Measurements from ENCODE around the gene YAP1. TPM values are rescaled to one million over a fixed set of nuclear protein-coding genes. Genes with fewer than 3 reads are reported as not detected.
A peak's percentile ranks its signal among the peaks of the same experiment; 100 is the strongest.

Gene YAP1
- total and polyA plus RNA-seq, 2 experiments from 2014 or later = 11.9 to 136 TPM

DNA sequence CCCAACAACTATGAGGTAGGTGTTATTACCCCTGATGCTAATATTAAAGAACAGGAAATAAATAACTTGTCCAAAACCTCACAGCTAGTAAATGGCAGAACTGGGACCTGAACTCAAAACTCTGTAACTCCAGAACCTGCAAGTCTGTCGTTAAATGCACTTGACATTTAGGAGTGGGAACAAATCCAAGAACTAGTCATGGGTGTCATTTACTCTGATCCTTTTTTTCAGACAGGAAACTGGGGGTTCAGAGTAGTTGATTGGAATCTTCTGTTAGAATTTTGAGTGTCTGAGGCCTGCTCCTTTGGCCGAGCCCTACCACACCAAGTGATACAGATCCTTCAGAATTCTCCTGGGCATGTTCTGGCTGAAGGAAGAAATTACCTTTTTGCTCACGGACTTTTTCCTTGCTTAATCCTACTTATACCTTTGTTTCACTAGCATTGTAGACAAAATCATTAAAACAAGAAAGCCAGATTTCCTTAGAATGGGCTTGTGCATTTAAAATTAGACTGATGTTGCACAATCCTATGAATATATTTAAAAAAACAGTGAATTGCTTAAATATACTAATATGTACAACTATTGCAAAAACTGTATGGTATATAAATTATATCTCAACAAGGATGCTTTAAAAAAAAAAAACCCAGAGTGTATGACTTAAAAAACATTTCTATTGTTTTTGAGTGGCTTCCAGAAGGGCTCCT, 1.4 kb upstream of the YAP1 start:
- no peaks in the 10 kb centered on the region for H4K20me1 ChIP-seq (ENCODE audit: insufficient read depth)
- no peaks in the 10 kb centered on the region for H3K9me3 ChIP-seq (ENCODE audit: low read depth)
- DNase-seq = no peak
- peak overlapping the region; percentile 95 for H2AFZ ChIP-seq
- H3K9ac ChIP-seq = peak overlapping the region; percentile 92
- H3K36me3 ChIP-seq (ENCODE audit: low read depth) = no peaks in the 10 kb centered on the region
- WGBS, 2 experiments (ENCODE audit: low coverage in 1 of 2, low lambda C conversion rate in 2 of 2, missing lambda C conversion rate in 2 of 2) = 64 to 73% methylated on average over 3 of the region's 3 CpGs
- H3F3A ChIP-seq (ENCODE audit: insufficient read depth) = peaks cover 32% of the 10 kb centered on the region
- H3K4me2 ChIP-seq (ENCODE audit: unreplicated experiment) = peak overlapping the region; percentile 88
- TF ChIP-seq EZH2phosphoT487 (IDR thresholded peaks at IDR 0.05; ENCODE audit: insufficient read depth, low read depth) = no peak
- no peak for TF ChIP-seq EZH2 (IDR thresholded peaks at IDR 0.05; ENCODE audit: insufficient read depth, poor library complexity, severe bottlenecking)
- peaks cover 12% of the 10 kb centered on the region for H3K4me1 ChIP-seq (ENCODE audit: insufficient read depth)
- H3K79me2 ChIP-seq (ENCODE audit: insufficient read depth) = peaks cover 48% of the 10 kb centered on the region
- no peaks in the 10 kb centered on the region for H3K9me2 ChIP-seq (ENCODE audit: insufficient read depth)
- H3K27me3 ChIP-seq (replicated peaks; ENCODE audit: insufficient read depth) = no peaks in the 10 kb centered on the region
- in situ Hi-C loops (cut with MboI) = no loop called here
- H3K27ac ChIP-seq = peak overlapping the region; percentile 92
- peak overlapping the region; percentile 84 for H3K4me3 ChIP-seq

DNA sequence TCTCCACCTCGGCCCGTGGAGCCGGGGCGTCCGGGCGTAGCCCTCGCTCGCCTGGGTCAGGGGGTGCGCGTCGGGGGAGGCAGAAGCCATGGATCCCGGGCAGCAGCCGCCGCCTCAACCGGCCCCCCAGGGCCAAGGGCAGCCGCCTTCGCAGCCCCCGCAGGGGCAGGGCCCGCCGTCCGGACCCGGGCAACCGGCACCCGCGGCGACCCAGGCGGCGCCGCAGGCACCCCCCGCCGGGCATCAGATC, 439 bp downstream of the YAP1 start:
- H3K4me2 ChIP-seq (ENCODE audit: unreplicated experiment) = peak overlapping the region; percentile 45
- peak overlapping the region; percentile 61; the same call in 1 of the 2 replicates for H2AFZ ChIP-seq
- WGBS, 2 experiments (ENCODE audit: low coverage in 1 of 2, low lambda C conversion rate in 2 of 2, missing lambda C conversion rate in 2 of 2) = 0% methylated on average over 8 of the region's 31 CpGs; no CpG with 5 or more reads in 1 of the 2 experiments
- H4K20me1 ChIP-seq (ENCODE audit: insufficient read depth) = no peaks in the 10 kb centered on the region
- TF ChIP-seq EZH2phosphoT487 (IDR thresholded peaks at IDR 0.05; ENCODE audit: insufficient read depth, low read depth) (no peak), EZH2 (IDR thresholded peaks at IDR 0.05; ENCODE audit: insufficient read depth, poor library complexity, severe bottlenecking) (no peak)
- peaks cover 66% of the 10 kb centered on the region for H3K79me2 ChIP-seq (ENCODE audit: insufficient read depth)
- H3K9me2 ChIP-seq (ENCODE audit: insufficient read depth) = no peaks in the 10 kb centered on the region
- no peaks in the 10 kb centered on the region for H3K27me3 ChIP-seq (replicated peaks; ENCODE audit: insufficient read depth)
- H3K27ac ChIP-seq = peak overlapping the region; percentile 92
- no peak for DNase-seq
- no peaks in the 10 kb centered on the region for H3K9me3 ChIP-seq (ENCODE audit: low read depth)
- peak overlapping the region; percentile 92 for H3K9ac ChIP-seq
- peaks cover 30% of the 10 kb centered on the region for H3K4me1 ChIP-seq (ENCODE audit: insufficient read depth)
- H3F3A ChIP-seq (ENCODE audit: insufficient read depth) = peaks cover 42% of the 10 kb centered on the region
- in situ Hi-C loops (cut with MboI) = no loop called here
- peak overlapping the region; percentile 84 for H3K4me3 ChIP-seq
- H3K36me3 ChIP-seq (ENCODE audit: low read depth) = peaks cover 5% of the 10 kb centered on the region; the same call in 1 of the 2 replicates

DNA sequence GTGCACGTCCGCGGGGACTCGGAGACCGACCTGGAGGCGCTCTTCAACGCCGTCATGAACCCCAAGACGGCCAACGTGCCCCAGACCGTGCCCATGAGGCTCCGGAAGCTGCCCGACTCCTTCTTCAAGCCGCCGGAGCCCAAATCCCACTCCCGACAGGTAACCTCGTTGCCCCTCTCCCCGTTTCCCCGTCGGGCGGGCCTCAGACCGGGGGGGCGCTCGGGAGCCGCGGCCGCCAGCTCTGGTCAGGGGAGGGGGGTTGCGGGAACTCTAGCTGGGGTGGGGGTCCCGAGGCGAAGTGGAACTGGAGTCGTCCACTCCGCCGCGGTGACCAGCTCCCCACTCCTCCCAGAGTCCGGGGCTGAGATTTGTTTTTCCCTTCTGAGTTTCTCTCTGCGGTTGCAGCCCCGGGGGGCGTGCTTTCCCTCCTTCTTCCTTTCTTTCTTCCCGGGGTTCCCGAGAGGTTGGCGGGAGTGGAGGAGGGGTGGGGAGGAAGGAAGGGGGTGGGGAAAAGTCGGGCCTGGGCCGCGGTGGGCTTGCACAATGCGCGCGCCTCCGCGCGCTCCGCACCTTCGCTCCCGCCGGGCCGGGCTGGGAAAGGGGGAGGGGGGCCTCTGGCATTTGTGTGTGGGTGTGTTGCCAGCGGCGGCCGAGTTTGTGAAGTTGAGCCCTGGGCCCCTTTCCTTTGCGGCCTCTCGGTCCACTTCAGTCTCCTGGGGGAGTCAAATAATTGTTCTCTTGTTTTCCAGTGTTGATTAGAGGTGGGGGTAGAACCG, 952 bp downstream of the YAP1 start:
- Histone ChIP-seq H2AFZ (peak overlapping the region; percentile 61), H3K36me3 (ENCODE audit: low read depth) (peaks cover 5% of the 10 kb centered on the region; the same call in 1 of the 2 replicates), H3K9me2 (ENCODE audit: insufficient read depth) (no peaks in the 10 kb centered on the region), H3K4me1 (ENCODE audit: insufficient read depth) (peaks cover 35% of the 10 kb centered on the region), H3K9me3 (ENCODE audit: low read depth) (no peaks in the 10 kb centered on the region), H3K27me3 (replicated peaks; ENCODE audit: insufficient read depth) (no peaks in the 10 kb centered on the region), H3F3A (ENCODE audit: insufficient read depth) (peaks cover 47% of the 10 kb centered on the region), H3K4me3 (peak overlapping the region; percentile 84), H4K20me1 (ENCODE audit: insufficient read depth) (no peaks in the 10 kb centered on the region), H3K27ac (peak overlapping the region; percentile 92), H3K9ac (peak overlapping the region; percentile 92), H3K4me2 (ENCODE audit: unreplicated experiment) (peak overlapping the region; percentile 81), H3K79me2 (ENCODE audit: insufficient read depth) (peaks cover 71% of the 10 kb centered on the region)
- peak; percentile 89 for DNase-seq
- no peak for TF ChIP-seq EZH2phosphoT487 (IDR thresholded peaks at IDR 0.05; ENCODE audit: insufficient read depth, low read depth)
- no peak for TF ChIP-seq EZH2 (IDR thresholded peaks at IDR 0.05; ENCODE audit: insufficient read depth, poor library complexity, severe bottlenecking)
- 0 to 1% methylated on average over 19 to 52 of the region's 61 CpGs for WGBS, 2 experiments (ENCODE audit: low coverage in 1 of 2, low lambda C conversion rate in 2 of 2, missing lambda C conversion rate in 2 of 2)
- in situ Hi-C loops (cut with MboI) = no loop called here

DNA sequence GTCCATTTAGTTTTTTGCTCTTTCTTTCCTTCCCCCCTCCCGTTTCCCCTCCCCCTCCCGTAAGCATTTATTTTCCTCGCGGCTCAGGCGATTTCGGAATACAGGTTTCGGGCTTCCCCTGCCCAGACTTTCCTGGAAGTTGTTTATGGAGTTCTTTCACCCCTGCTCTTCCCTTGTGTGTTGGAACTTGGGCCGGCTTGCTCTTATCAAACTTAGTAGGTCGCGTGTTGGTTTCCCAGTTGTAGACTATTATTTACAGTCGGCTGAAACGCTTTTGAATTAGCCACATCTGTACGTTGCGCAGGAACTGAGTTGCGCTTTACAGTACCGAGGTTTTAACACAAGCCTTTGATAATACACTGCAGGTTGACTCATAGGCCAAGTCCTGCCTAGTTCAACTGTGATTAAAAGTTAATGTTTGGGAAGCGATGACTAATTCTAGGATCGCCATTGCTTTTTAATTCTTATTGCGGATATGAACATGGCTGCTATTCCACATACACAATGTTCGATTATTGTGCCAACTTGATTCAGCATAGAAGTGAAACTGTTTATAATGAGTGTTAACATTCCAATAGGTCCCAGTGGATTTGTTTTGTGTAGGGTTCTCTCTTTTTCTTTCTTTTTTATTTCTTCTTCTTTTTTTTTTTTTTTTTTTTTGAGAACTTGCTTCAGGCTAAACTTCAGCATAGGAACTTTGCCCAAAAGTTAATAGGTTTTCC, 1.7 kb downstream of the YAP1 start:
- Histone ChIP-seq H3K9me3 (ENCODE audit: low read depth) (no peaks in the 10 kb centered on the region), H3K4me3 (peak overlapping the region; percentile 84), H3K79me2 (ENCODE audit: insufficient read depth) (peaks cover 79% of the 10 kb centered on the region), H4K20me1 (ENCODE audit: insufficient read depth) (no peaks in the 10 kb centered on the region), H3K4me1 (ENCODE audit: insufficient read depth) (peaks cover 42% of the 10 kb centered on the region), H3F3A (ENCODE audit: insufficient read depth) (peaks cover 54% of the 10 kb centered on the region), H3K4me2 (ENCODE audit: unreplicated experiment) (peak overlapping the region; percentile 81), H3K27me3 (replicated peaks; ENCODE audit: insufficient read depth) (no peaks in the 10 kb centered on the region), H3K36me3 (ENCODE audit: low read depth) (peaks cover 5% of the 10 kb centered on the region; the same call in 1 of the 2 replicates), H3K9me2 (ENCODE audit: insufficient read depth) (no peaks in the 10 kb centered on the region), H2AFZ (peak overlapping the region; percentile 61), H3K9ac (peak overlapping the region; percentile 92), H3K27ac (peak overlapping the region; percentile 92)
- WGBS, 2 experiments (ENCODE audit: low coverage in 1 of 2, low lambda C conversion rate in 2 of 2, missing lambda C conversion rate in 2 of 2) = 0 to 1% methylated on average over 20 of the region's 20 CpGs
- TF ChIP-seq EZH2 (IDR thresholded peaks at IDR 0.05; ENCODE audit: insufficient read depth, poor library complexity, severe bottlenecking) (no peak), EZH2phosphoT487 (IDR thresholded peaks at IDR 0.05; ENCODE audit: insufficient read depth, low read depth) (no peak)
- in situ Hi-C loops (cut with MboI) = no loop called here
- DNase-seq = peak; percentile 92
